RWPE2 (cell line): ENCODE measurements around the gene MPRIP.

ENCODE experiments used
- ATAC-seq: fragments of 200-7000 bp; cut with Tn5 transposase; 3 replicates; pipeline ENCODE4 v1.9.1; 2021; ENCODE audit warnings: low read depth
- DNase-seq: peaks from one replicate; pipeline ENCODE4 v3.0.0-alpha.2; 2020; ENCODE audit warnings: low spot score
- H3K27ac ChIP-seq: fragments of 450-650 bp; 2 replicates; pipeline ENCODE4 v1.5.1; 2017; ENCODE audit warnings: mild to moderate bottlenecking; ENCODE audit not compliant: poor library complexity, severe bottlenecking
- H3K27me3 ChIP-seq: fragments of 250-450 bp; sonication (Bioruptor Pico); 2 replicates; pipeline ENCODE4 v1.5.1; 2021; ENCODE audit warnings: mild to moderate bottlenecking, moderate library complexity; ENCODE audit not compliant: insufficient read depth, poor library complexity, severe bottlenecking
- H3K36me3 ChIP-seq: fragments of 250-450 bp; sonication (Bioruptor Pico); 2 replicates; pipeline ENCODE4 v1.5.1; 2020; ENCODE audit warnings: low read depth, mild to moderate bottlenecking, moderate library complexity
- H3K4me1 ChIP-seq: fragments of 250-450 bp; sonication (Bioruptor Pico); 2 replicates; pipeline ENCODE4 v1.5.1; 2021; ENCODE audit warnings: mild to moderate bottlenecking, moderate library complexity; ENCODE audit not compliant: insufficient read depth, poor library complexity, severe bottlenecking
- H3K4me3 ChIP-seq: fragments of 250-450 bp; sonication (Bioruptor Pico); 2 replicates; pipeline ENCODE4 v1.5.1; 2021; ENCODE audit warnings: mild to moderate bottlenecking, moderate library complexity; ENCODE audit not compliant: severe bottlenecking
- H3K9me3 ChIP-seq: fragments of 250-450 bp; sonication (Bioruptor Pico); 2 replicates; pipeline ENCODE4 v1.5.1; 2021; ENCODE audit warnings: mild to moderate bottlenecking, moderate library complexity; ENCODE audit not compliant: severe bottlenecking
- TF ChIP-seq, protein P1 (sequence below): fragments of 450-650 bp; IDR thresholded peaks from one replicate; pipeline ENCODE4 v1.5.1; 2017; ENCODE audit warnings: mild to moderate bottlenecking, moderate library complexity; ENCODE audit not compliant: poor library complexity, severe bottlenecking

MPRIP gene

GRCh38 chr17:17206124-17206912, 164.1 kb downstream of the MPRIP start, which contains the start of gene PLD6:
Gene PLD6, minus strand, starts transcription at chr17:17206333. Its CDS starts 47 bp downstream, at chr17:17206286.
- peak; percentile 55 for ATAC-seq
- TF ChIP-seq, protein P1, sequence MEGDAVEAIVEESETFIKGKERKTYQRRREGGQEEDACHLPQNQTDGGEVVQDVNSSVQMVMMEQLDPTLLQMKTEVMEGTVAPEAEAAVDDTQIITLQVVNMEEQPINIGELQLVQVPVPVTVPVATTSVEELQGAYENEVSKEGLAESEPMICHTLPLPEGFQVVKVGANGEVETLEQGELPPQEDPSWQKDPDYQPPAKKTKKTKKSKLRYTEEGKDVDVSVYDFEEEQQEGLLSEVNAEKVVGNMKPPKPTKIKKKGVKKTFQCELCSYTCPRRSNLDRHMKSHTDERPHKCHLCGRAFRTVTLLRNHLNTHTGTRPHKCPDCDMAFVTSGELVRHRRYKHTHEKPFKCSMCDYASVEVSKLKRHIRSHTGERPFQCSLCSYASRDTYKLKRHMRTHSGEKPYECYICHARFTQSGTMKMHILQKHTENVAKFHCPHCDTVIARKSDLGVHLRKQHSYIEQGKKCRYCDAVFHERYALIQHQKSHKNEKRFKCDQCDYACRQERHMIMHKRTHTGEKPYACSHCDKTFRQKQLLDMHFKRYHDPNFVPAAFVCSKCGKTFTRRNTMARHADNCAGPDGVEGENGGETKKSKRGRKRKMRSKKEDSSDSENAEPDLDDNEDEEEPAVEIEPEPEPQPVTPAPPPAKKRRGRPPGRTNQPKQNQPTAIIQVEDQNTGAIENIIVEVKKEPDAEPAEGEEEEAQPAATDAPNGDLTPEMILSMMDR: peak; percentile 4
- H3K4me1 ChIP-seq: no peaks in the 10 kb centered on the region
- DNase-seq: peak; percentile 85
- peak within 1 kb of the TSS; percentile 37 for H3K4me3 ChIP-seq
- no peaks in the 10 kb centered on the region for H3K27me3 ChIP-seq
- peak within 1 kb of the TSS; percentile 27 for H3K27ac ChIP-seq
- H3K36me3 ChIP-seq: no peaks in the 10 kb centered on the region; the same call in 1 of the 2 replicates
- no peaks in the 10 kb centered on the region for H3K9me3 ChIP-seq

DNA sequence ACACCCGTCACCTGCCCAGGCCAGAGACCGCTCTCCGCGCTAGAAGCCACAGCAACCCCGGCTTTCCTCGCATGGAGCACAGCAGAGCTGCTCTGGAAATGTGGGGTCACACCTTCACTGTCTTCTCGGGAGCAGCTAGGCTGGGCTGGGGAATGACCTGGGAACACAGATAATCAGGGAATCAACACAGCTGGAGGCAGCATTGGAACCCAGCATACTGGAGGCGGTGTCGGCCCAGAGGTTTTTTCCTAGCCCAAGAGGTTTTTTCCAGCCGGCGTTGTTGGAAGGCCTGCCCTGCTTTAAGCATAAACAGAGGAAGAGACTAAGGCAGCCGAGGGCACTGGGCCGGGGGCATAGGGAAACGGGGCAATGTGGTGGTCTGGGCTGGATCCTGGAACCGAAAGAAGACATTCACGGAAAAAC, 164.7 kb downstream of the MPRIP start:
- no peak for DNase-seq
- no peaks in the 10 kb centered on the region for H3K9me3 ChIP-seq
- TF ChIP-seq, protein P1: no peak
- H3K4me1 ChIP-seq: no peaks in the 10 kb centered on the region
- ATAC-seq: no peak
- no peaks in the 10 kb centered on the region for H3K27me3 ChIP-seq
- H3K36me3 ChIP-seq: no peaks in the 10 kb centered on the region; the same call in 1 of the 2 replicates
- no peak overlapping the region for H3K4me3 ChIP-seq
- H3K27ac ChIP-seq: peak overlapping the region; percentile 27

DNA sequence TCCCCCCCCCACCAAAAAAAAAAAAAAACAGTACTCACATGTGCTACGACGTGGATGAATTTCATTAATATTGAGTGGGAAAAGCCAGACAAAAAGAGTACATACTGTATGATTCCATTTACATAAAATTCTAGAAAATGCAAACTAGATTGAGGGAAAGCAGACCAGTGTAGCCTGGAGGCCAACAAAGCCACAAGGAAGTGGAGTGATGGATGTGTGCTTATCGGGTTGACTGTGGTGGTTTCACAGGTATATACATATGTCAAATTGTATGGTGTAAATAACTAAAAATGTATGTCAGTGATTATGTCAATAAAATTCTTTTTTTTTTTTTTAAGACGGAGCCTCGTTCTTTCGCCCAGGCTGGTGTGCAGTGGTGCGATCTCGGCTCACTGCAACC, 165.7 kb downstream of the MPRIP start:
- ATAC-seq: no peak
- H3K36me3 ChIP-seq: no peaks in the 10 kb centered on the region
- no peaks in the 10 kb centered on the region for H3K27me3 ChIP-seq
- H3K4me1 ChIP-seq: no peaks in the 10 kb centered on the region
- no peak overlapping the region for H3K27ac ChIP-seq
- TF ChIP-seq, protein P1: no peak
- DNase-seq: no peak
- no peak overlapping the region for H3K4me3 ChIP-seq
- no peaks in the 10 kb centered on the region for H3K9me3 ChIP-seq

- ATAC-seq (no peak), DNase-seq (no peak)
- H3K27me3 ChIP-seq: no peaks in the 10 kb centered on the region
- no peak overlapping the region for H3K27ac ChIP-seq
- H3K4me3 ChIP-seq: no peak overlapping the region
- H3K9me3 ChIP-seq: no peaks in the 10 kb centered on the region
- peaks cover 46% of the 10 kb centered on the region for H3K36me3 ChIP-seq
- TF ChIP-seq, protein P1: no peak
- H3K4me1 ChIP-seq: no peaks in the 10 kb centered on the region
Observed at GRCh38 chr17:17213775-17214174, 171.5 kb downstream of the MPRIP start.
